IMR-90 (cell line): Measurements from ENCODE around the gene TRAIP. TPM values are rescaled to one million over a fixed set of nuclear protein-coding genes. Genes with fewer than 3 reads are reported as not detected.

Experiments
- ATAC-seq: fragments of 200-7000 bp; cut with Tn5 transposase; 2 replicates; pipeline ENCODE4 v1.9.1; 2020; ENCODE audit warnings: low read depth, mild to moderate bottlenecking, moderate library complexity
- BruUV-seq: library from RNA; stranded (reverse); fragments of 400-500 nt; replicated peaks from 2 replicates; lab custom pipeline; 2021; lab: Mats Ljungman, UMichigan
- CTCF ChIA-PET: fragments of 300-600 bp; formaldehyde crosslinking; extraction: SDS; loops from one replicate; lab custom pipeline; 2021; ENCODE audit warnings: antibody characterized with exemption; lab: Yijun Ruan, JAX
- POLR2A ChIA-PET: fragments of 300-600 bp; sonication (Branson Sonifier 250); formaldehyde crosslinking; loops from one replicate; lab custom pipeline; 2022; ENCODE audit warnings: antibody characterized with exemption; ENCODE audit not compliant: unreplicated experiment; lab: Charles Lee
- DNase-seq: peaks from one replicate; pipeline ENCODE4 v3.0.0; 2013
- H2AFZ ChIP-seq: replicated peaks from 2 replicates; pipeline ENCODE3; 2013; ENCODE audit warnings: low read length, mild to moderate bottlenecking; ENCODE audit not compliant: poor library complexity
- H2AK5ac ChIP-seq: 2 replicates; pipeline ENCODE4 v1.6.1; 2013; ENCODE audit warnings: low read depth, low read length, inconsistent platforms
- H2AK9ac ChIP-seq: replicated peaks from 2 replicates; pipeline ENCODE3; 2013; ENCODE audit warnings: mild to moderate bottlenecking, low read depth, low read length, moderate library complexity; ENCODE audit not compliant: poor library complexity
- H2BK120ac ChIP-seq: 2 replicates; pipeline ENCODE4 v1.6.1; 2013; ENCODE audit warnings: low read depth, low read length, inconsistent platforms
- H2BK15ac ChIP-seq: 3 replicates; pipeline ENCODE4 v1.6.1; 2013; ENCODE audit warnings: low read depth, low read length, inconsistent platforms
- H2BK20ac ChIP-seq: 2 replicates; pipeline ENCODE4 v1.6.1; 2013; ENCODE audit warnings: low read depth, mild to moderate bottlenecking, inconsistent platforms, low read length, moderate library complexity
- H2BK5ac ChIP-seq: 2 replicates; pipeline ENCODE4 v1.6.1; 2013; ENCODE audit warnings: mild to moderate bottlenecking, low read depth, low read length, inconsistent platforms; ENCODE audit not compliant: poor library complexity, severe bottlenecking
- H3K14ac ChIP-seq: replicated peaks from 2 replicates; pipeline ENCODE4 v1.6.1; 2013; ENCODE audit warnings: low read depth, low read length, inconsistent platforms
- H3K18ac ChIP-seq: 2 replicates; pipeline ENCODE4 v1.6.1; 2013; ENCODE audit warnings: low read depth, low read length, control low read depth
- H3K23ac ChIP-seq: 2 replicates; pipeline ENCODE4 v1.6.1; 2013; ENCODE audit warnings: low read depth, low read length, inconsistent platforms
- H3K27ac ChIP-seq: 2 replicates; pipeline ENCODE4 v1.5.1; 2013; ENCODE audit warnings: mild to moderate bottlenecking, control low read depth, low read length; ENCODE audit not compliant: insufficient read depth
- H3K27me3 ChIP-seq: 2 replicates; pipeline ENCODE4 v1.6.1; 2013; ENCODE audit warnings: low read length; ENCODE audit not compliant: control insufficient read depth, insufficient read depth
- H3K36me3 ChIP-seq: 2 replicates; pipeline ENCODE4 v1.6.1; 2013; ENCODE audit warnings: low read length, mixed read lengths; ENCODE audit not compliant: control insufficient read depth, insufficient read depth
- H3K4ac ChIP-seq: 2 replicates; pipeline ENCODE4 v1.6.1; 2013; ENCODE audit warnings: low read depth, low read length, inconsistent platforms
- H3K4me1 ChIP-seq: 2 replicates; pipeline ENCODE4 v1.6.1; 2013; ENCODE audit warnings: low read length, mixed read lengths; ENCODE audit not compliant: control insufficient read depth, insufficient read depth
- H3K4me2 ChIP-seq: 2 replicates; pipeline ENCODE4 v1.6.1; 2013; ENCODE audit warnings: low read depth, mild to moderate bottlenecking, control low read depth, low read length, moderate library complexity
- H3K4me3 ChIP-seq: 2 replicates; pipeline ENCODE4 v1.5.1; 2013; ENCODE audit warnings: low read depth, mild to moderate bottlenecking, control low read depth, low read length, moderate library complexity; ENCODE audit not compliant: insufficient read depth
- H3K56ac ChIP-seq: 2 replicates; pipeline ENCODE4 v1.6.1; 2013; ENCODE audit warnings: low read length, inconsistent platforms; ENCODE audit not compliant: insufficient read depth; ENCODE audit errors: extremely low read depth
- H3K79me1 ChIP-seq, 2 experiments: 2 replicates each; pipeline ENCODE4 v1.6.1; 2013; ENCODE audit warnings: low read length in 2 of 2, inconsistent platforms in 1 of 2, low read depth in 1 of 2
- H3K9ac ChIP-seq: 2 replicates; pipeline ENCODE4 v1.6.1; 2013; ENCODE audit warnings: low read depth, low read length, control low read depth
- H3K9me1 ChIP-seq: 2 replicates; pipeline ENCODE4 v1.6.1; 2013; ENCODE audit warnings: low read length, inconsistent platforms; ENCODE audit not compliant: insufficient read depth
- H3K9me3 ChIP-seq: 2 replicates; pipeline ENCODE4 v1.6.1; 2013; ENCODE audit warnings: low read length; ENCODE audit not compliant: control insufficient read depth, insufficient read depth
- H4K20me1 ChIP-seq: 2 replicates; pipeline ENCODE4 v1.6.1; 2013; ENCODE audit warnings: low read length, inconsistent platforms; ENCODE audit not compliant: insufficient read depth
- H4K5ac ChIP-seq: 2 replicates; pipeline ENCODE4 v1.6.1; 2013; ENCODE audit warnings: mild to moderate bottlenecking, low read depth, low read length, control low read depth
- H4K8ac ChIP-seq, 2 experiments: 2 replicates each; pipeline ENCODE4 v1.6.1; 2013; ENCODE audit warnings: low read depth in 2 of 2, low read length in 2 of 2, control low read depth in 1 of 2, inconsistent platforms in 1 of 2
- H4K91ac ChIP-seq: 2 replicates; pipeline ENCODE4 v1.6.1; 2013; ENCODE audit warnings: low read depth, low read length, inconsistent platforms; ENCODE audit not compliant: insufficient read depth
- CHD1 ChIP-seq: IDR thresholded peaks from 2 replicates; pipeline ENCODE4 v1.6.1; 2012; ENCODE audit warnings: low read depth, low read length, improper control_type of control experiment
- FOS ChIP-seq: fragments of 150-350 bp; IDR thresholded peaks from 2 replicates; pipeline ENCODE4 v1.6.1; 2016; ENCODE audit warnings: low read depth, low read length
- MAFK ChIP-seq: IDR thresholded peaks from 2 replicates; pipeline ENCODE4 v1.6.1; 2012; ENCODE audit warnings: low read depth, low read length, improper control_type of control experiment
- MAZ ChIP-seq: IDR thresholded peaks from 2 replicates; pipeline ENCODE4 v1.6.1; 2012; ENCODE audit warnings: low read depth, mild to moderate bottlenecking, low read length, improper control_type of control experiment, moderate library complexity, borderline replicate concordance
- MXI1 ChIP-seq: IDR thresholded peaks from 2 replicates; pipeline ENCODE4 v1.6.1; 2012; ENCODE audit warnings: low read depth, mild to moderate bottlenecking, low read length, moderate library complexity, borderline replicate concordance
- RAD21 ChIP-seq: IDR thresholded peaks from 2 replicates; pipeline ENCODE4 v1.6.1; 2012; ENCODE audit warnings: low read length, improper control_type of control experiment
- WGBS, 2 experiments: methylation state at CpG; one replicate each; pipeline versions ENCODE4 v1.1.5 to v1.1.7; 2013; ENCODE audit warnings: missing lambda C conversion rate in 2 of 2; ENCODE audit not compliant: insufficient read length in 1 of 2; ENCODE audit errors: extremely low coverage in 2 of 2; 5-methylcytosine and 5-hydroxymethylcytosine counted together
- dilution Hi-C: fragments of 300-500 bp; cut with HindIII; formaldehyde crosslinking; loops from one replicate; pipeline ENCODE4 v1.14.3; 2018; ENCODE audit warnings: low sequenced_read_pairs; ENCODE audit not compliant: unreplicated experiment
- in situ Hi-C: fragments of 300-500 bp; cut with MboI; formaldehyde crosslinking; loops from 3 replicates; pipeline ENCODE4 v1.14.3; 2019; ENCODE audit warnings: low sequenced_read_pairs, inconsistent platforms, mixed read lengths
- intact Hi-C: fragments of 100-400 bp; cut with micrococcal nuclease; formaldehyde crosslinking; loops from 2 replicates; pipeline ENCODE4 v1.10.0; 2022
- polyA plus RNA-seq, 3 experiments: library from polyadenylated mRNA; depleted of rRNA; stranded (reverse); fragments of >200 nt; gene quantifications; 2 replicates each; pipeline ENCODE4 v1.2.3, GENCODE V29; 2012; ENCODE audit warnings: low replicate concordance in 1 of 3
- total RNA-seq: library from RNA; depleted of rRNA; stranded (reverse); fragments of >200 nt; gene quantifications from 2 replicates; pipeline ENCODE4 v1.2.3, GENCODE V29; 2012
- TF ChIP-seq, protein P1 (sequence below): conservative IDR thresholded peaks from 2 replicates; pipeline ENCODE4 v1.5.1; 2012; ENCODE audit warnings: mild to moderate bottlenecking, low read depth, low read length, improper control_type of control experiment

The TRAIP gene
- total and polyA plus RNA-seq, 2 of the 4 experiments (the other 2 are of a cell fraction), result 6.3 to 9.2 TPM

DNA sequence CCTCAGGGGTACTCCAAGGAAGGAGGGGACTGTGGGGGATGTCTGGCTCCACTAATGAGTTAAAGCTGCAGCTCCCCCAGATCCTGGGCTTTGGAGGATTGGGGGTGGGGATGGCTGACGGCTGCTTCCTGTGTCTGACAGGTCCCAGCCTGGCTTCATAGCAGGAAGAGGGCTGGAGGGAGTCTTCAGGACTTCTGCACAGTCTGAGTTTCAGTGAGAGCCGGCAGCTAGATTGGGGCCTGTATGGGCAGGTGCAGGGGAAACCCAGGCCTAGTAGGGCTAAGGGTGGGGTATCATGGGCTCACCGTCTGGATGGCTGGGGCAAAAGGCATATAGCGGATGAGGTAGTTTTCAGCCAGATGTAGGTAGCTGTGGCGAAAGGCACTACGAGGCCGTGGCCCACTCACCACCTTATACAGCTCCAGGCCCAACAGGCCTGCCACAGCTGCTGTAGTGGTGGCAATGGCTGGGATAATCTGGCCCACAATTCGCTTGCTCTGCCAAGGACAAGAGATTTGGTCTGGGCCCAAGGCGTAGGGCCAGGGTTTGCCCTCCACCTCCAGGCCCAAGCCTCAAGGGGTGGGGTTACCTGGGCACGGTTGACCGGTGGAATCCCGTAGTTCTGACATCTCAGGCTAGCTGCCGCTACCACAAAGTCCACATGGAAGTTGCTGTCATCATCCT lies 48.8 kb downstream of the TRAIP start:
- no peak for TF ChIP-seq FOS
- TF ChIP-seq MXI1, result no peak
- TF ChIP-seq RAD21, result no peak
- no peak for TF ChIP-seq MAZ
- TF ChIP-seq, protein P1, sequence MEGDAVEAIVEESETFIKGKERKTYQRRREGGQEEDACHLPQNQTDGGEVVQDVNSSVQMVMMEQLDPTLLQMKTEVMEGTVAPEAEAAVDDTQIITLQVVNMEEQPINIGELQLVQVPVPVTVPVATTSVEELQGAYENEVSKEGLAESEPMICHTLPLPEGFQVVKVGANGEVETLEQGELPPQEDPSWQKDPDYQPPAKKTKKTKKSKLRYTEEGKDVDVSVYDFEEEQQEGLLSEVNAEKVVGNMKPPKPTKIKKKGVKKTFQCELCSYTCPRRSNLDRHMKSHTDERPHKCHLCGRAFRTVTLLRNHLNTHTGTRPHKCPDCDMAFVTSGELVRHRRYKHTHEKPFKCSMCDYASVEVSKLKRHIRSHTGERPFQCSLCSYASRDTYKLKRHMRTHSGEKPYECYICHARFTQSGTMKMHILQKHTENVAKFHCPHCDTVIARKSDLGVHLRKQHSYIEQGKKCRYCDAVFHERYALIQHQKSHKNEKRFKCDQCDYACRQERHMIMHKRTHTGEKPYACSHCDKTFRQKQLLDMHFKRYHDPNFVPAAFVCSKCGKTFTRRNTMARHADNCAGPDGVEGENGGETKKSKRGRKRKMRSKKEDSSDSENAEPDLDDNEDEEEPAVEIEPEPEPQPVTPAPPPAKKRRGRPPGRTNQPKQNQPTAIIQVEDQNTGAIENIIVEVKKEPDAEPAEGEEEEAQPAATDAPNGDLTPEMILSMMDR, result no peak
- no peak for TF ChIP-seq CHD1
- no peak for TF ChIP-seq MAFK
- H3K4me2 ChIP-seq, result no peak overlapping the region; the same call in 1 of the 2 replicates
- POLR2A ChIA-PET, result no interaction called here
- no peak overlapping the region; the same call in 1 of the 2 replicates for H4K5ac ChIP-seq
- no peak overlapping the region for H3K4ac ChIP-seq
- H4K8ac ChIP-seq, result no peak overlapping the region
- H3K4me1 ChIP-seq, result peaks cover 32% of the 10 kb centered on the region
- ATAC-seq, result no peak
- H2BK20ac ChIP-seq, result no peak overlapping the region
- H2AK9ac ChIP-seq, result no peak overlapping the region
- BruUV-seq, result no TSS peak
- H3K9me3 ChIP-seq, result no peaks in the 10 kb centered on the region
- H4K20me1 ChIP-seq, result no peaks in the 10 kb centered on the region
- peak overlapping the region; percentile 31; the same call in 1 of the 2 replicates for H3K27ac ChIP-seq
- intact Hi-C loops, result no loop called here
- in situ Hi-C loops, result no loop called here
- H2BK120ac ChIP-seq, result no peak overlapping the region
- peaks cover 10% of the 10 kb centered on the region; the same call in 1 of the 2 replicates for H3K9me1 ChIP-seq
- no peak overlapping the region; the same call in 1 of the 2 replicates for H3K14ac ChIP-seq
- no peak overlapping the region for H2BK15ac ChIP-seq
- H3K27me3 ChIP-seq, result no peaks in the 10 kb centered on the region
- 41% methylated on average over 7 of the region's 13 CpGs; no CpG with 5 or more reads in 1 of the 2 experiments for WGBS, 2 experiments
- no peak overlapping the region for H2AFZ ChIP-seq
- H3K23ac ChIP-seq, result no peak overlapping the region; the same call in 1 of the 2 replicates
- no peak overlapping the region for H3K9ac ChIP-seq
- no peak overlapping the region for H2BK5ac ChIP-seq
- H3K18ac ChIP-seq, result no peak overlapping the region
- H3K4me3 ChIP-seq, result no peak overlapping the region
- H3K79me1 ChIP-seq, result peaks cover 0 to 13% of the 10 kb centered on the region in 2 experiments; a peak in 1 of 4 replicates
- CTCF ChIA-PET, result no interaction called here
- DNase-seq, result no peak
- peak overlapping the region; percentile 20; the same call in 1 of the 2 replicates for H2AK5ac ChIP-seq
- no peak overlapping the region for H3K56ac ChIP-seq
- H4K91ac ChIP-seq, result no peak overlapping the region
- dilution Hi-C loops, result no loop called here
- peaks cover 31% of the 10 kb centered on the region for H3K36me3 ChIP-seq
